ENCODE data around the gene SPTAN1. TPM values are rescaled to one million over a fixed set of nuclear protein-coding genes. Genes with fewer than 3 reads are reported as not detected.
"Not testable (repeated sequence)": the region's sequence is repeated elsewhere in the genome, so short reads cannot be mapped to it uniquely, and the experiment has no call there.

The SPTAN1 gene
- total RNA-seq, 2 donors from 2014 or later: 119 to 248 TPM

DNA sequence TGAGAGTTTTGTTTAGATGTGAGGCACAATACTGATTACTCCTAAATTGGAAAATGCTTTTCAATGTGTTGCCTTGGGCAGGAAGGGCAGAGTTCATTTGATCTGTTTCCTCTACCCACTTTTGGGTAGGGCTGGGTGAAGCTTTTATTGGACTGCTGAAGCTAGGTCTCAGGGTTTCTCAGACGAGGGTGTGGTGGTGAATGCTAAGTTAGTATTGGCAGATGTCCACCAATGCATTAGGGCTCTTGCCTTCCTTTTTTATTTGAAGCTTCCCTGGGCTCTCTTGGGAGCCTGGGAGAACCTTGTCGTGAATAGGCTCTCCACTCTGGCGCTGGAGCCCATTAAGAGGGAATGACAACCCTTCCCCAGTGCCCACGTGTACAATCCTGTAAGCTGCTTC lies 23.1 kb downstream of the SPTAN1 start:
- 66 to 84% methylated on average over 4 of the region's 4 CpGs for whole genome bisulfite sequencing, 2 donors
- TF ChIP-seq, protein P1, sequence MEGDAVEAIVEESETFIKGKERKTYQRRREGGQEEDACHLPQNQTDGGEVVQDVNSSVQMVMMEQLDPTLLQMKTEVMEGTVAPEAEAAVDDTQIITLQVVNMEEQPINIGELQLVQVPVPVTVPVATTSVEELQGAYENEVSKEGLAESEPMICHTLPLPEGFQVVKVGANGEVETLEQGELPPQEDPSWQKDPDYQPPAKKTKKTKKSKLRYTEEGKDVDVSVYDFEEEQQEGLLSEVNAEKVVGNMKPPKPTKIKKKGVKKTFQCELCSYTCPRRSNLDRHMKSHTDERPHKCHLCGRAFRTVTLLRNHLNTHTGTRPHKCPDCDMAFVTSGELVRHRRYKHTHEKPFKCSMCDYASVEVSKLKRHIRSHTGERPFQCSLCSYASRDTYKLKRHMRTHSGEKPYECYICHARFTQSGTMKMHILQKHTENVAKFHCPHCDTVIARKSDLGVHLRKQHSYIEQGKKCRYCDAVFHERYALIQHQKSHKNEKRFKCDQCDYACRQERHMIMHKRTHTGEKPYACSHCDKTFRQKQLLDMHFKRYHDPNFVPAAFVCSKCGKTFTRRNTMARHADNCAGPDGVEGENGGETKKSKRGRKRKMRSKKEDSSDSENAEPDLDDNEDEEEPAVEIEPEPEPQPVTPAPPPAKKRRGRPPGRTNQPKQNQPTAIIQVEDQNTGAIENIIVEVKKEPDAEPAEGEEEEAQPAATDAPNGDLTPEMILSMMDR (IDR thresholded peaks at IDR 0.05): no peak
- no peak for TF ChIP-seq POLR2A (IDR thresholded peaks at IDR 0.05)
- ATAC-seq: peak; percentile 12
- Histone ChIP-seq H3K4me3 (no peak overlapping the region), H3K9me3 (no peaks in the 10 kb centered on the region), H3K4me1 (no peaks in the 10 kb centered on the region), H3K36me3 (replicated peaks in 1 of 2; ENCODE audit: insufficient read depth in 1 of 2, low read depth in 2 of 2) (peaks cover 19 to 46% of the 10 kb centered on the region in 2 donors), H3K27ac (no peak overlapping the region), H3K27me3 (no peaks in the 10 kb centered on the region)
- intact Hi-C loops (cut with DNase I): no loop called here
- no peak for DNase-seq

DNA sequence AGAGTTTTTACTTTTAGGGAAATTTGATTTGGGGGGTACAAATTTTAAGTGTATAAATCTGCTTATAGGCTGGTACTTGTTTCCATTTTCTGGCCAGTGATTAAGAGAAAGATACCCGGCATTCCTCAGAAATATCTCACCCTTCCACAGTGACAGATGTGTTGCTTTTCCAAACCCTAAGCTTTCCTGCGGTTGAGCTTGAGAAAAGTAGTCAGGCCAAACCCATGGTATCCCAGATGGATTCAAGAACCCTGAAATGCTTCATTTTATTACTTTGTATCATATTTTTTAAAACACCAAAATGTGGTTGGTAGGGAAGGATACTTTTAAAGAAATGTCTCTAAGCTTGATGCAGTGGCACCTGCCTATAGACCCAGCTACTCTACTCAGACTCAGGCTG lies 23.5 kb downstream of the SPTAN1 start:
- H3K4me3 ChIP-seq: no peak overlapping the region
- WGBS, 2 donors: 83 to 95% methylated on average over 2 of the region's 2 CpGs
- H3K27me3 ChIP-seq: no peaks in the 10 kb centered on the region
- H3K9me3 ChIP-seq: no peaks in the 10 kb centered on the region
- no peak overlapping the region for H3K27ac ChIP-seq
- H3K36me3 ChIP-seq (replicated peaks in 1 of 2; ENCODE audit: insufficient read depth in 1 of 2, low read depth in 2 of 2): peaks cover 22 to 50% of the 10 kb centered on the region in 2 donors
- intact Hi-C loops (cut with DNase I): no loop called here
- H3K4me1 ChIP-seq: no peaks in the 10 kb centered on the region
- TF ChIP-seq, protein P1 (IDR thresholded peaks at IDR 0.05): no peak
- TF ChIP-seq POLR2A (IDR thresholded peaks at IDR 0.05): no peak
- ATAC-seq (no peak), DNase-seq (no peak)

- Histone ChIP-seq H3K4me3 (no peak overlapping the region), H3K9me3 (no peaks in the 10 kb centered on the region), H3K27me3 (no peaks in the 10 kb centered on the region), H3K4me1 (no peaks in the 10 kb centered on the region), H3K27ac (no peak overlapping the region), H3K36me3 (replicated peaks in 1 of 2; ENCODE audit: insufficient read depth in 1 of 2, low read depth in 2 of 2) (peaks cover 26 to 59% of the 10 kb centered on the region in 2 donors)
- ATAC-seq: no peak
- intact Hi-C loops (cut with DNase I): no loop called here
- WGBS, 2 donors: 83 to 89% methylated on average over 8 of the region's 8 CpGs
- DNase-seq: no peak
- TF ChIP-seq, protein P1 (IDR thresholded peaks at IDR 0.05): no peak
- no peak for TF ChIP-seq POLR2A (IDR thresholded peaks at IDR 0.05)
These were observed 24.8 kb downstream of the SPTAN1 start for GRCh38 chr9:128577206-128577605.

GRCh38 chr9:128579194-128579593 lies 26.8 kb downstream of the SPTAN1 start:
- no peak for DNase-seq
- H3K27ac ChIP-seq: no peak overlapping the region

GRCh38 chr9:128580731-128581130 lies 28.3 kb downstream of the SPTAN1 start:
- Histone ChIP-seq H3K27ac (no peak overlapping the region), H3K9me3 (no peaks in the 10 kb centered on the region), H3K4me3 (no peak overlapping the region), H3K27me3 (no peaks in the 10 kb centered on the region), H3K4me1 (no peaks in the 10 kb centered on the region), H3K36me3 (replicated peaks in 1 of 2; ENCODE audit: insufficient read depth in 1 of 2, low read depth in 2 of 2) (peaks cover 41 to 77% of the 10 kb centered on the region in 2 donors)
- WGBS, 2 donors: 91 to 99% methylated on average over 7 to 10 of the region's 10 CpGs
- TF ChIP-seq, protein P1 (IDR thresholded peaks at IDR 0.05): no peak
- no peak for TF ChIP-seq POLR2A (IDR thresholded peaks at IDR 0.05)
- intact Hi-C loops (cut with DNase I): no loop called here
- DNase-seq (no peak), ATAC-seq (no peak)

More at GRCh38 chr9:128579194-128579593, 26.8 kb downstream of the SPTAN1 start:
- H3K4me1 ChIP-seq: no peaks in the 10 kb centered on the region
- TF ChIP-seq, protein P1 (IDR thresholded peaks at IDR 0.05): no peak
- TF ChIP-seq POLR2A (IDR thresholded peaks at IDR 0.05): no peak
- no peaks in the 10 kb centered on the region for H3K9me3 ChIP-seq
- 93 to 94% methylated on average over 1 of the region's 1 CpG for WGBS, 2 donors
- peaks cover 35 to 76% of the 10 kb centered on the region in 2 donors for H3K36me3 ChIP-seq (replicated peaks in 1 of 2; ENCODE audit: insufficient read depth in 1 of 2, low read depth in 2 of 2)
- H3K27me3 ChIP-seq: no peaks in the 10 kb centered on the region
- no peak for ATAC-seq
- H3K4me3 ChIP-seq: no peak overlapping the region
- intact Hi-C loops (cut with DNase I): no loop called here

DNA sequence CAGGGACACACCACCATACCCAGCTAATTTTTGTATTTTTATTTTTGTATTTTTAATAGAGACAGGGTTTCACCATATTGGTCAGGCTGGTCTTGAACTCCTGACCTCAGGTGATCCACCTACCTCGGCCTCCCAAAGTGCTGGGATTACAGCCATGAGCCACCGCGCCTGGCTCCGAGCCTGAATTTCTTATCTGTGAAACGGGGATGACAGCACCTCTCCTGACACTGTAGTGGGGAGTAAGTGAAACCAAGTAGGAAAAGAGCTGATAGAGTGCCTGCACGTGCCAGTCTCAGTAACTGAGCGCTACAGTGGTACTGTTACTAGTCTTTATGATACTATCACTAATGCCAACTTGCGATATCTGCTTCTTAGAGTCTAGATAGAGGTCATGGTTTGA lies 32.8 kb downstream of the SPTAN1 start:
- ATAC-seq; H3K27me3 ChIP-seq; H3K27ac ChIP-seq; DNase-seq; H3K4me3 ChIP-seq; H3K4me1 ChIP-seq; intact Hi-C loops (cut with DNase I); H3K9me3 ChIP-seq: not testable (repeated sequence)
- peaks cover 40 to 67% of the 10 kb centered on the region in 2 donors for H3K36me3 ChIP-seq (replicated peaks in 1 of 2; ENCODE audit: insufficient read depth in 1 of 2, low read depth in 2 of 2)
- 73 to 83% methylated on average over 8 of the region's 8 CpGs for WGBS, 2 donors

- ATAC-seq; H3K4me3 ChIP-seq; intact Hi-C loops (cut with DNase I); H3K27me3 ChIP-seq; H3K27ac ChIP-seq; H3K4me1 ChIP-seq; DNase-seq; H3K9me3 ChIP-seq: not testable (repeated sequence)
- H3K36me3 ChIP-seq (replicated peaks in 1 of 2; ENCODE audit: insufficient read depth in 1 of 2, low read depth in 2 of 2): peaks cover 35 to 57% of the 10 kb centered on the region in 2 donors
- 93 to 95% methylated on average over 11 of the region's 11 CpGs for whole genome bisulfite sequencing, 2 donors
These were observed 34.5 kb downstream of the SPTAN1 start for GRCh38 chr9:128586934-128587333.
